Body of pancreas (tissue), 4 donors: ENCODE data around the gene UROD.

ENCODE experiments used
- CTCF ChIP-seq, 7 experiments: fragments of 450-650 bp in 4 of 7; fragments of 200-600 bp in 3 of 7; sonication (generic) in 3 of 7; IDR thresholded peaks; one replicate each; pipeline ENCODE4 v1.5.1; 2016 to 2019; ENCODE audit warnings: antibody characterized with exemption in 7 of 7
- POLR2A ChIP-seq, 3 donors: fragments of 450-650 bp; IDR thresholded peaks; one replicate each; pipeline ENCODE4 v1.6.1; 2016; ENCODE audit warnings: antibody characterized with exemption in 3 of 3, mild to moderate bottlenecking in 2 of 3

DNA sequence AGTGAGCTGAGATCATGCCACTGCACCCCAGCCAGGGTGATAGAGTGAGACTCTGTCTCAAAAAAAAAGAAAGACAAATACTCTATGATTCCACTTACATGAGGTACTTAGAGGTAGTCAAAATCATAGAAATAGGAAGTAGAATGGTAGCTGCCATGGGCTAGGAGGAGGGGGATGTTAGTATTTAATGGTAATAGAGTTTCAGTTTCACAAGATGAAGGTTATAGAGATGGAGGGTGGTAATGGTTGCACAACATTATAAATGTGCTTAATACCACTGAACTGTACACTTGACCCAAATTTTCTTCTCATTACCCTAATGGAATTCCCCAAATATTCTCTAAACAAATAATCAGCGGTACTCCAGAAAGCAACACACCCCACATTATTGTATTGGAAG, 38.4 kb upstream of the UROD start:
- no peak for TF ChIP-seq CTCF (IDR thresholded peaks at IDR 0.05)
- TF ChIP-seq POLR2A (IDR thresholded peaks at IDR 0.05) = no peak
